ENCODE data around the gene CAMK2B. TPM values are rescaled to one million over a fixed set of nuclear protein-coding genes. Genes with fewer than 3 reads are reported as not detected.

CAMK2B gene
- total and polyA plus RNA-seq, 12 donors = 30.8 to 152 (median 113) TPM

DNA sequence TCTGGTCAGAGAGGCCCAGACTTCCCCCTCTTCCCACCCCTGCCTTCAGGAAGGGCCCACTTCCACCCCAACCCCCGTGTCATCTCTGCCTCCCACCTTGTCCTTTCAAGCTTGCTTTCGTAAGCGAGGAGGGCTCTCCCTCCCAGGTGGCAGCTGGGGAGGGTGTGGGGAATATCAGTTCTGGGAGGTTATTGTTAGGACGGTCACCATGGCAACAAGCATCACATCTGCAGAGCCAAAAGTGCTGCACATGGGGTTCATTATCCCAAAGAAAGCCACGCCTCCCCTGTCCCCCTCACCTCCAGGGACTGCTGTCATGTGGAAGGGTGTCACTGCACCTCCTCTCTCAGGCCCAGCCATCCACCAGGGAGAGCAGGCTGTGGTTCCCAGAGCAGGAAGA, 2.6 kb upstream of the CAMK2B start:
- ATAC-seq = no peak
- Histone ChIP-seq H3K27ac (no peak overlapping the region), H3K4me3 (no peak overlapping the region), H3K36me3 (no peaks in the 10 kb centered on the region), H3K27me3 (peaks cover 0 to 36% (median 19%) of the 10 kb centered on the region in 7 donors), H3K4me1 (peaks cover 0 to 45% (median 7%) of the 10 kb centered on the region in 9 donors), H3K9me3 (no peaks in the 10 kb centered on the region)
- TF ChIP-seq, protein P1, sequence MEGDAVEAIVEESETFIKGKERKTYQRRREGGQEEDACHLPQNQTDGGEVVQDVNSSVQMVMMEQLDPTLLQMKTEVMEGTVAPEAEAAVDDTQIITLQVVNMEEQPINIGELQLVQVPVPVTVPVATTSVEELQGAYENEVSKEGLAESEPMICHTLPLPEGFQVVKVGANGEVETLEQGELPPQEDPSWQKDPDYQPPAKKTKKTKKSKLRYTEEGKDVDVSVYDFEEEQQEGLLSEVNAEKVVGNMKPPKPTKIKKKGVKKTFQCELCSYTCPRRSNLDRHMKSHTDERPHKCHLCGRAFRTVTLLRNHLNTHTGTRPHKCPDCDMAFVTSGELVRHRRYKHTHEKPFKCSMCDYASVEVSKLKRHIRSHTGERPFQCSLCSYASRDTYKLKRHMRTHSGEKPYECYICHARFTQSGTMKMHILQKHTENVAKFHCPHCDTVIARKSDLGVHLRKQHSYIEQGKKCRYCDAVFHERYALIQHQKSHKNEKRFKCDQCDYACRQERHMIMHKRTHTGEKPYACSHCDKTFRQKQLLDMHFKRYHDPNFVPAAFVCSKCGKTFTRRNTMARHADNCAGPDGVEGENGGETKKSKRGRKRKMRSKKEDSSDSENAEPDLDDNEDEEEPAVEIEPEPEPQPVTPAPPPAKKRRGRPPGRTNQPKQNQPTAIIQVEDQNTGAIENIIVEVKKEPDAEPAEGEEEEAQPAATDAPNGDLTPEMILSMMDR (IDR thresholded peaks at IDR 0.05) = no peak
- DNase-seq = no peak
- intact Hi-C loops (cut with DNase I) = loop anchor here in 1 of 10 donors (10.0 kb wide), 1 partner anchor 147 kb away; no protein-coding TSS in a partner anchor
- 77 to 78% methylated on average over 5 of the region's 5 CpGs for WGBS, 2 donors

DNA sequence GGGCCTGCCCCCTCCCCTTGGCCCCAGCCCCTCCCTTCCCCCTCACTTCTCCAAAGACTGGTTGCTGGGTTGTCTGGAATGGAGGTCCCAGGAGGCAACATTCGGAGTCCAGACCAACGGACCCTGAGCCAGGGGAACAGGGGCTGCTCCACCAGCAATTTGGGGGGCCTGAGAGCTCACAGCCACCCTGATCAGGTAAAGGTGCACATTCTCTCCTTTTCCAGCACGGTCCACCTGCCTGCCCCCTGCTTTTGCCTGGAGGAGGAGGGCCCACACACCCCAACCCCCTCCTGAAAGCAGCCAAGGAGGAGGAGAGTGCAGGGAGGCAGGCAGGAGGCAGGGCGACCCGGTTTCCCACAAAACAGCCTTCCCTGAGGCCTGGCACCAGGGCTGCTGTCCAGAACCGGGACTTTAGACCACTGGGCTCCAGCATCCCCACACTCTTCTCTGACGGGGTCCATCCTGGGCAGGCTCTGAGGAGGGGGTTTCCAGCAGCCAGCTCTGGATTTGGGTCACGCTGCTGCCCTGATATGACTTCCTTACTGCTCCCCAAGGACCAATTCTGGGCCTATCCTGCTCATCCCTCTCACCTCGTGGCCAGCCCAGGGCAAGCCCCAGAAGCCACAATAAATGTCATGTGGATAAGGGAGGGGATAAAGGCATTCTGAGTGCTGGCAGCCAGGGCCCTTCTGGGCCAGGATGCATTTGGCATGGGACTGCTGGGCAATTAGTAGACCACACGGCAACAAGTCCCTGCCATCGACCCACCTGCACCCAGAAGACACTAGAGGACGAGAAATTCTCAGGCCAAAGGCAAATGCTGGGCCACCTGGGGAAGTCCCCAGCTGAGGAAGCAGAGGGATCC, 1.1 kb upstream of the CAMK2B start:
- Histone ChIP-seq H3K4me3 (no peak overlapping the region), H3K36me3 (no peaks in the 10 kb centered on the region), H3K27me3 (peaks cover 0 to 36% (median 19%) of the 10 kb centered on the region in 7 donors), H3K9me3 (no peaks in the 10 kb centered on the region), H3K27ac (no peak overlapping the region), H3K4me1 (peaks cover 0 to 45% (median 8%) of the 10 kb centered on the region in 9 donors)
- DNase-seq = no peak
- no peak for ATAC-seq
- intact Hi-C loops (cut with DNase I) = loop anchor here in 1 of 10 donors (10.0 kb wide), 1 partner anchor 148 kb away; no protein-coding TSS in a partner anchor
- TF ChIP-seq, protein P1 (IDR thresholded peaks at IDR 0.05) = no peak
- WGBS, 2 donors = 59 to 69% methylated on average over 12 of the region's 12 CpGs

DNA sequence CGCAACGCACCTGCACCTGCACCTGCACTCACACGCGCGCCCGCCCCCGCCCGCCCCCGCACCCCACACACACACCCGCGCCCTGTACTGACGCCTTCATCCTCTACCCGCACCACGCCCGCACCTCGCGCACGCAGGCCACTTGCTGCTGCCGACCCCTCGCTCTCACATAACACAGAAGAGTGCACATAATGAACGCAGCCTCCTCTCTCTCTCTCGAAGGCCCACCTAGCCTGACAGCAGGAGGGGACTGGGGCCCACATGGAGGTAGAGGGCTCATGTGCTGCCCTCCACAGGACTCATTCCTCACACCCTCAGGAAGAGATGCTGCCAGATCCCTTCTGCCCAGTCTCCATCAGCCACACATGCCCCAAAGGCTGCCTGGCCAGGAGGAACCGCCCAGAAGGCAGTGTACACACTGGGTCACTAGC, 432 bp upstream of the CAMK2B start:
- Histone ChIP-seq H3K36me3 (no peaks in the 10 kb centered on the region), H3K4me1 (peaks cover 0 to 52% (median 8%) of the 10 kb centered on the region in 9 donors), H3K4me3 (peak overlapping the region in 6 of 10 donors; percentile 27 to 50 (median 34)), H3K27ac (peak overlapping the region in 2 of 10 donors; percentile 48 to 77), H3K9me3 (no peaks in the 10 kb centered on the region), H3K27me3 (peaks cover 0 to 36% (median 19%) of the 10 kb centered on the region in 7 donors)
- DNase-seq (no peak), ATAC-seq (peak in 7 of 8 donors; percentile 10 to 39 (median 24))
- WGBS, 2 donors = 3% methylated on average over 12 to 23 of the region's 23 CpGs
- intact Hi-C loops (cut with DNase I) = loop anchor here in 1 of 10 donors (10.0 kb wide), 1 partner anchor 149 kb away; no protein-coding TSS in a partner anchor
- TF ChIP-seq, protein P1 (IDR thresholded peaks at IDR 0.05) = peak in 3 of 9 donors; percentile 34 to 37 (median 37)

DNA sequence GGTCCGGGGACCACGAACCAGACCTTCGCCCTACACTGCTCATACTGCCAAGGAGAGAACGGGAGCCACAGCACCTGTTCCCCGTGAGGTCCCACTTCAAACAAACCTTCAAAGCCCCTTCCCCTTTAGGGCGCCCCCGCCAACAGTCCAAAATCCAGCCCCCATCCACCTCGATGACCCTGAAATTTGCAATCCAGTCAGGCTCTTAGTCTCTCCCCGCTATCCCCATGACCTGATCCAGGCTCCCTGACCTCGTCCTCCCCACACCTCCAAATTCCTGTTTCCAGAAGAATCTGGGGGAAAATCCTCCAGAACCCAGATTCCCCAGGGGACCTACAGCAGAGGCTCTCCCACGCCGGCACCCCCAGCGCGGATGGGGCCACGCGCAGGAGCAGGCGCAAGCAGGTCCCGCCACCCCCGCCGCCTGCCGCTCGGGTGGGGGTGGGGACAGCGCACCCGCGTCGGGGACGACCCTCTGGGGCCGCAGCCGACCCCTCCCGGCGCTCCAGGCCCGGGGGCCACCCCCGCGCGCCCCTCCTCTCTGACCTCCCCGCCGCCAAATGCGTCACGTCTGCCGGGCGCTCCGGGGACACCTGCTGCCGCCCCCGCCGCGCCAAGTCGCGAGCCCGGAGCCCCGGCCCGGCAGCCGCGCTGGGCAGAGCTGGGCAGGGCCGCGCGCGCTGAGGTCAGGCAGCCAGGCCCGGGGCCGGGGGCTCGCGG, 753 bp downstream of the CAMK2B start:
- intact Hi-C loops (cut with DNase I) = loop anchor here in 2 of 10 donors (5.0 to 10.0 kb wide), 2 partner anchors 67 to 150 kb away; no protein-coding TSS in a partner anchor
- H3K27me3 ChIP-seq = peaks cover 0 to 36% (median 19%) of the 10 kb centered on the region in 7 donors
- DNase-seq (no peak), ATAC-seq (peak in 3 of 8 donors; percentile 1 to 9 (median 5))
- peak overlapping the region in 9 of 10 donors; percentile 35 to 54 (median 50) for H3K4me3 ChIP-seq
- H3K9me3 ChIP-seq = no peaks in the 10 kb centered on the region
- TF ChIP-seq, protein P1 (IDR thresholded peaks at IDR 0.05) = no peak
- no peaks in the 10 kb centered on the region for H3K36me3 ChIP-seq
- peak overlapping the region; percentile 68 to 96 (median 84) for H3K27ac ChIP-seq
- peaks cover 0 to 56% (median 13%) of the 10 kb centered on the region in 9 donors for H3K4me1 ChIP-seq
- 5 to 7% methylated on average over 50 to 61 of the region's 61 CpGs for WGBS, 2 donors

All from heart right ventricle (tissue), 16 donors.